Right atrium auricular region (tissue), 2 donors: ENCODE data around the gene FYTTD1. TPM values are rescaled to one million over a fixed set of nuclear protein-coding genes. Genes with fewer than 3 reads are reported as not detected.

ENCODE experiments used
- DNase-seq: peaks from one replicate; pipeline ENCODE4 v3.0.0-alpha.2; 2019; ENCODE audit warnings: low spot score
- H3K27ac ChIP-seq, 2 donors: fragments of 200-600 bp; sonication (generic); 1 replicate in 1 of 2; 2 replicates in 1 of 2; pipeline ENCODE4 v1.5.1; 2016 to 2019
- H3K27me3 ChIP-seq, 2 donors: fragments of 200-600 bp; sonication (generic); one replicate each; pipeline versions ENCODE4 v1.5.1 to v1.6.0; 2017 to 2019
- H3K36me3 ChIP-seq: fragments of 200-600 bp; sonication (generic); one replicate; pipeline ENCODE4 v1.5.1; 2016
- H3K4me1 ChIP-seq, 2 donors: fragments of 200-600 bp; sonication (generic); one replicate each; pipeline versions ENCODE4 v1.5.1 to v1.6.0; 2017 to 2019
- H3K4me3 ChIP-seq, 2 donors: fragments of 200-600 bp; sonication (generic); 1 replicate in 1 of 2; 2 replicates in 1 of 2; pipeline ENCODE4 v1.5.1; 2017 to 2019; ENCODE audit warnings: mild to moderate bottlenecking in 1 of 2, moderate library complexity in 1 of 2
- H3K9me3 ChIP-seq, 2 donors: fragments of 200-600 bp; sonication (generic); one replicate each; pipeline ENCODE4 v1.5.1; 2019
- CTCF ChIP-seq, 2 donors: fragments of 200-600 bp; sonication (generic); IDR thresholded peaks; one replicate each; pipeline ENCODE4 v1.5.1; 2019; ENCODE audit warnings: antibody characterized with exemption in 2 of 2
- total RNA-seq, 2 donors: library from RNA; depleted of rRNA; stranded (reverse); fragments of >200 nt; gene quantifications; one replicate each; pipeline ENCODE4 v1.1.0, GENCODE V29; 2016

Gene FYTTD1
- total RNA-seq, 2 donors from 2014 or later = 39.9 to 61.8 TPM

- no peaks in the 10 kb centered on the region for H3K9me3 ChIP-seq
- H3K36me3 ChIP-seq = no peaks in the 10 kb centered on the region
- H3K27ac ChIP-seq = no peak overlapping the region
- H3K4me1 ChIP-seq = peaks cover 0 to 27% of the 10 kb centered on the region in 2 donors
- no peak for TF ChIP-seq CTCF (IDR thresholded peaks at IDR 0.05)
- H3K4me3 ChIP-seq = no peak overlapping the region
- H3K27me3 ChIP-seq = no peaks in the 10 kb centered on the region
- DNase-seq = no peak
These were observed 54.8 kb downstream of the FYTTD1 start for GRCh38 chr3:197804511-197804910.

DNA sequence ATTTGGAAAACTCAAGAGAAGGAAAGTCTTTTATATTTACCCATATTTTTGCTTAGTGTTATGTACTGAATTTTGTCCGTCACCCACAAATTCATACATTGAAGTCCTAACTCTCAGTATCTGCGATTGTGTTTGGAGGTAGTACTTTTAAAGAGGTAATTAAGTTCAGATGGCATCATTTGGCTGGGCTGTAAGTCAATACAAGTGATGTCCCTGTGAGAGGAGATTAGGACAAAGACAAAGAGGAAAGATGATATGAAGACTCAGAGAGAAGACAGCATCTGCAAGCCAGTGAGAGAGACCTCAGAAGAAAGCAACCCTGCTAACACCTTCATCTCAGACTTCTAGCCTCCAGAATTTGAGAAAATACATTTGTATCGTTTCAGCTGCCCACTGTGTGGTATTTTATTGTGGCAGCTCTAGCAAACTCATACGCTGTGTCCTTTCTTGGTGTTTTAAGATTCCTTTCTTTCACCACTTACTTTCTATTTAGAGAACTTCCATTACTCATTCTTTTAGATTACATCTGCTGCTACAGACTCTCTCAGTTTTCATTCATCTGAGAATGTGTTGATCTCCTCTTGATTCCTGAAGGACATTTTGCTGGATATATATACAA, 58.4 kb downstream of the FYTTD1 start:
- no peaks in the 10 kb centered on the region for H3K36me3 ChIP-seq
- H3K27me3 ChIP-seq = no peaks in the 10 kb centered on the region
- no peak overlapping the region for H3K4me3 ChIP-seq
- DNase-seq = no peak
- H3K9me3 ChIP-seq = no peaks in the 10 kb centered on the region
- TF ChIP-seq CTCF (IDR thresholded peaks at IDR 0.05) = no peak
- H3K27ac ChIP-seq = peak overlapping the region in 1 of 2 donors; percentile 62
- H3K4me1 ChIP-seq = peaks cover 0 to 32% of the 10 kb centered on the region in 2 donors

GRCh38 chr3:197809356-197810020, 59.8 kb downstream of the FYTTD1 start:
- H3K36me3 ChIP-seq = no peaks in the 10 kb centered on the region
- peaks cover 0 to 32% of the 10 kb centered on the region in 2 donors for H3K4me1 ChIP-seq
- H3K9me3 ChIP-seq = no peaks in the 10 kb centered on the region
- TF ChIP-seq CTCF (IDR thresholded peaks at IDR 0.05) = no peak
- no peaks in the 10 kb centered on the region for H3K27me3 ChIP-seq
- H3K4me3 ChIP-seq = no peak overlapping the region
- H3K27ac ChIP-seq = peak overlapping the region; percentile 18 to 62
- no peak for DNase-seq

- no peak overlapping the region for H3K27ac ChIP-seq
- no peaks in the 10 kb centered on the region for H3K27me3 ChIP-seq
- no peak for DNase-seq
- TF ChIP-seq CTCF (IDR thresholded peaks at IDR 0.05) = no peak
- H3K9me3 ChIP-seq = no peaks in the 10 kb centered on the region
- peaks cover 0 to 32% of the 10 kb centered on the region in 2 donors for H3K4me1 ChIP-seq
- no peak overlapping the region for H3K4me3 ChIP-seq
- H3K36me3 ChIP-seq = no peaks in the 10 kb centered on the region
These were observed 61.2 kb downstream of the FYTTD1 start for GRCh38 chr3:197810901-197811300.

GRCh38 chr3:197811343-197811742, 61.7 kb downstream of the FYTTD1 start:
- Histone ChIP-seq H3K27me3 (no peaks in the 10 kb centered on the region), H3K36me3 (no peaks in the 10 kb centered on the region), H3K9me3 (no peaks in the 10 kb centered on the region), H3K4me3 (no peak overlapping the region), H3K4me1 (peaks cover 0 to 32% of the 10 kb centered on the region in 2 donors), H3K27ac (peak overlapping the region in 1 of 2 donors; percentile 38)
- DNase-seq = peak; percentile 83
- TF ChIP-seq CTCF (IDR thresholded peaks at IDR 0.05) = no peak
